HG03432 (cell line): ENCODE results near the gene RASSF3.
A peak's percentile ranks its signal among the peaks of the same experiment; 100 is the strongest.
"Not testable (repeated sequence)": the region's sequence is repeated elsewhere in the genome, so short reads cannot be mapped to it uniquely, and the experiment has no call there.

Source experiments
- ATAC-seq: cut with Tn5 transposase; IDR thresholded peaks from one replicate; pipeline ENCODE4 v1.9.1; 2021; ENCODE audit warnings: mild to moderate bottlenecking, moderate library complexity; ENCODE audit not compliant: unreplicated experiment

RASSF3 gene

GRCh38 chr12:64688219-64688618 lies 77.9 kb downstream of the RASSF3 start:
- ATAC-seq = no peak

GRCh38 chr12:64688715-64689114 lies 78.4 kb downstream of the RASSF3 start:
- no peak for ATAC-seq

- ATAC-seq = not testable (repeated sequence)
These were observed 79.9 kb downstream of the RASSF3 start for GRCh38 chr12:64690236-64690635.

GRCh38 chr12:64691227-64691794 lies 81.0 kb downstream of the RASSF3 start:
- no peak for ATAC-seq

- no peak for ATAC-seq
These were observed 81.7 kb downstream of the RASSF3 start for GRCh38 chr12:64691795-64692583.

GRCh38 chr12:64694130-64695040 lies 84.1 kb downstream of the RASSF3 start:
- no peak for ATAC-seq

- ATAC-seq = no peak
These were observed 85.3 kb downstream of the RASSF3 start for GRCh38 chr12:64695550-64695949.

- ATAC-seq = no peak
These were observed 85.9 kb downstream of the RASSF3 start for GRCh38 chr12:64696080-64696741.

GRCh38 chr12:64699504-64700115 lies 89.3 kb downstream of the RASSF3 start:
- ATAC-seq = no peak

- no peak for ATAC-seq
These were observed 90.2 kb downstream of the RASSF3 start for GRCh38 chr12:64700532-64700931.

GRCh38 chr12:64701283-64701682 lies 91.0 kb downstream of the RASSF3 start:
- ATAC-seq = no peak

GRCh38 chr12:64706306-64706705 lies 96.0 kb downstream of the RASSF3 start:
- ATAC-seq = no peak

- no peak for ATAC-seq
These were observed 96.6 kb downstream of the RASSF3 start for GRCh38 chr12:64706857-64707256.

- ATAC-seq = no peak
These were observed 97.1 kb downstream of the RASSF3 start for GRCh38 chr12:64707362-64707761.

- ATAC-seq = no peak
These were observed 97.6 kb downstream of the RASSF3 start for GRCh38 chr12:64707926-64708325.

GRCh38 chr12:64709429-64709828 lies 99.1 kb downstream of the RASSF3 start:
- ATAC-seq = no peak

GRCh38 chr12:64713376-64713775 lies 103.1 kb downstream of the RASSF3 start:
- no peak for ATAC-seq

- ATAC-seq = peak; percentile 83
These were observed 104.3 kb downstream of the RASSF3 start for GRCh38 chr12:64714551-64714968.

GRCh38 chr12:64716371-64716770 lies 106.1 kb downstream of the RASSF3 start:
- ATAC-seq = no peak

GRCh38 chr12:64716839-64717455 lies 106.7 kb downstream of the RASSF3 start:
- no peak for ATAC-seq
